ENCODE measurements around the gene C1QTNF9. TPM values are rescaled to one million over a fixed set of nuclear protein-coding genes. Genes with fewer than 3 reads are reported as not detected.

Gene C1QTNF9
- total RNA-seq, 1 donor, result not detected

GRCh38 chr13:24280720-24281119, 28.7 kb upstream of the C1QTNF9 start:
- no peak overlapping the region for H3K4me3 ChIP-seq (ENCODE audit: low read depth, low read length)
- no peak for DNase-seq (ENCODE audit: low read depth)
- TF ChIP-seq CTCF (IDR thresholded peaks at IDR 0.05; ENCODE audit: insufficient read depth, low read length), result no peak

GRCh38 chr13:24281188-24282008, 28.0 kb upstream of the C1QTNF9 start:
- DNase-seq (ENCODE audit: low read depth), result no peak
- TF ChIP-seq CTCF (IDR thresholded peaks at IDR 0.05; ENCODE audit: insufficient read depth, low read length), result no peak
- H3K4me3 ChIP-seq (ENCODE audit: low read depth, low read length), result no peak overlapping the region

DNA sequence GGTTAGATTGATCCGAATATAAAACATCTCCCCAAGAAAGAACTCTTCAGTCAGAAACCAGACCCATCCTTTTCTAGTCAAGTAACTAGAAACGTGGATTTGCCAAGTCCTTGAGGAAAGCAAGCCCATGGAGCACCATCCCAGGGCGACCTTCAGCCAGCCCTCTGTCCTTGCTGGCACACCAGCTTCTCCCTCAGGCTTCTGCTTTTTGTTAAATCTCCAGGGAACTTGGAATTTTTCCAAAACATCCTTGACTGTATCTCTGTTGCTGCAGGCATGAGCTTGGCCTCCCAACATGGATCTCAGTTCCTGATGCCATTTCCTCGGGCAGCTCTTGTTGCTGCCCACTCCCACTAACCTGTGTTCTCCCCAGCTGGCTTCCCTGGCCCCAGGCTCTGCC, 27.1 kb upstream of the C1QTNF9 start:
- no peak for TF ChIP-seq CTCF (IDR thresholded peaks at IDR 0.05; ENCODE audit: insufficient read depth, low read length)
- H3K4me3 ChIP-seq (ENCODE audit: low read depth, low read length), result no peak overlapping the region
- DNase-seq (ENCODE audit: low read depth), result no peak

DNA sequence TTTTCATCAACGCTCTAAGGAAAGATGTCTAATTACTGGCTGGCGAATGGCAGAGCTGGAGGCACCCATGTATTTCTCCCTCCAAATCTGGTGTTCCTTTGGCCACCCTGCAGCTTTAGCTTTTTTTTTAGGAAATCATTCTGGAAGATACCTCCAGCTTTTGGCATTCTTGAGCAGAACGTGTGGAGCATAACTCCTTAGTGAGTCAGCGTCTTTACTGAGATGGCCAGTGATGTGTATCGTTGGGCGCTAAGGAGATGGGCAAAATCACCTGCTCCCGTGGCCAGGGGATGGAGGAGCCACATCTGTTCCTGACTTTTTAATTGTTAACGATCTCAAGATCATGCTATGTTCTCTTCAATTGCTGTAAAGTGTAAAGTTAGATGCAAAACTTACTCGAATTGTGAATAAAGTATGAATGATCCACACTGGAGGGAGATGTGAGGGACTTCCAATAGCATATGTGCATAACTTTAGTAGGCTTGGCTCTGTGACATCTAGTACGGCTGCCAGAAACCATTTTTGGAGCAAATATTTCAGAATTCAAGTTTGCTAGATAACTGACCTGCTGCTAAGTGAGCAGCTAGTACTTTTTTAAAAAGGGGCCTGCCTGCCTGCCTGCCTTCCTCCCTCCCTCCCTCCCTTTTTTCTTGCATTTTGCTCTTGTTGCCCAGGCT, 24.4 kb upstream of the C1QTNF9 start:
- no peak overlapping the region for H3K4me3 ChIP-seq (ENCODE audit: low read depth, low read length)
- no peak for TF ChIP-seq CTCF (IDR thresholded peaks at IDR 0.05; ENCODE audit: insufficient read depth, low read length)
- peak; percentile 19 for DNase-seq (ENCODE audit: low read depth)

DNA sequence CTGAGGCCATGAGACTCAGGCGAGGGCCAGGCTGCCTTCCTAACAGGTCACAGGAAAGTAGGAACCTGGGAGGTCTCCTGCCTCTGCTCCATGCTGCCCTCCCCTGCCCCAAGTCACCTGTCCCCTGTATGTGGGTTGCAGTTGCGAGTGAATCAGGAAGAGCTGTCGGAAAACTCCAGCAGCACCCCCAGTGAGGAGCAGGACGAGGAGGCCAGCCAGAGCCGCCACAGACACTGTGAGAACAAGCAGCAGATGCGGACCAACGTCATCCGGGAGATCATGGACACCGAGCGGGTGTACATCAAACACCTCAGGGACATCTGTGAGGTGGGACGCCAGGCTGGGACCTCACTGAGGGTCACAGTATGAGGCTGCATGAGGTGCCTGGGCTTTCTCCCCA, 22.8 kb upstream of the C1QTNF9 start:
- DNase-seq (ENCODE audit: low read depth), result no peak
- no peak for TF ChIP-seq CTCF (IDR thresholded peaks at IDR 0.05; ENCODE audit: insufficient read depth, low read length)
- no peak overlapping the region for H3K4me3 ChIP-seq (ENCODE audit: low read depth, low read length)

- DNase-seq (ENCODE audit: low read depth), result no peak
- H3K4me3 ChIP-seq (ENCODE audit: low read depth, low read length), result no peak overlapping the region
- TF ChIP-seq CTCF (IDR thresholded peaks at IDR 0.05; ENCODE audit: insufficient read depth, low read length), result no peak
Measured at GRCh38 chr13:24287748-24288287, 21.6 kb upstream of the C1QTNF9 start.
